GM12891 (cell line): ENCODE results near the gene NKG7.

Experiments
- PAX5 ChIP-seq: IDR thresholded peaks from 2 replicates; pipeline ENCODE4 v1.6.1; 2011; ENCODE audit warnings: low read length, moderate library complexity, mild to moderate bottlenecking; ENCODE audit not compliant: insufficient read depth, severe bottlenecking
- POLR2A ChIP-seq: IDR thresholded peaks from 2 replicates; pipeline ENCODE4 v1.6.1; 2011; ENCODE audit warnings: low read depth, low read length, control low read depth
- POLR2AphosphoS5 ChIP-seq: IDR thresholded peaks from 2 replicates; pipeline ENCODE4 v1.6.1; 2011; ENCODE audit warnings: low read depth, low read length, control low read depth
- POU2F2 ChIP-seq: IDR thresholded peaks from 2 replicates; pipeline ENCODE4 v1.6.1; 2011; ENCODE audit warnings: low read depth, mild to moderate bottlenecking, control low read depth, low read length, moderate library complexity
- SPI1 ChIP-seq: IDR thresholded peaks from 2 replicates; pipeline ENCODE4 v1.6.1; 2011; ENCODE audit warnings: low read depth, low read length, control low read depth
- TAF1 ChIP-seq: IDR thresholded peaks from 2 replicates; pipeline ENCODE4 v1.6.1; 2011; ENCODE audit warnings: low read depth, low read length, control low read depth

DNA sequence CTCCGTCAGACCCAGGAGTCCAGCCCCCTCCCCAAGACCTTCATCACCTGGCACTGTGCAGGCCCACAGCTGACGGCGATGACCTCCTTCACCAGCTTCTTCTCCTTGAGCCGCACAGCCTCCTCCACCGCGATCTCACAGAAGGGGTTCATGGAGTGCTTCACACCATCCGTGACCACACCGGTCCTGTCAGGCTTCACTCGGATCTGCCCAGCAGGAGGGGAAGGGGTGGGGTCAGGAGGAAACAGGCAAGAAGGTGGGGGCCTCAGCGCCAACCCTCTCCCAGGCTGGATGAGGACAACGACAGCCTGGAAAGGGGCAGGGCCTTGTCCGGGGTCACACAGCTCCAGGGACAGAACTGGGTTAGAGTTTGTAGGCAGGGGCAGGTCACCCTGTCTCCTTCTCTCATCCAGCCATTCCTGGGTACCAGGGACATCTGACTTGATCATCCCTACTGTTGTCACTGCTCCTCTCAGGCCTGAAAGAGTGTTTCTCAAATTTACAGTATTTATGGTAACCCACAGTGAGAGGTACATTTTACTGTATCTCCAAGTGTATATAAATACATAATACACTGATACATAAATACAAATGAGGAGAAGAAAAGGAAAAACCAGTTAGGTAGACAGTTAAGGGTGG, 18.2 kb downstream of the NKG7 start:
- TF ChIP-seq POLR2A, result no peak
- TF ChIP-seq SPI1, result no peak
- TF ChIP-seq POLR2AphosphoS5, result no peak
- TF ChIP-seq TAF1, result no peak
- TF ChIP-seq POU2F2, result no peak
- TF ChIP-seq PAX5, result no peak
